ENCODE data around the gene SETX. TPM values are rescaled to one million over a fixed set of nuclear protein-coding genes. Genes with fewer than 3 reads are reported as not detected.

SETX gene
- total and polyA plus RNA-seq, 10 of the 15 experiments (the other 5 are each of a cell fraction or from before 2014, with no cell fraction given), result 15.8 to 75.7 (median 37.0) TPM

- H3K27me3 ChIP-seq (replicated peaks in 1 of 2; ENCODE audit: control insufficient read depth in 2 of 2, insufficient read depth in 2 of 2, low read length in 1 of 2), result no peaks in the 10 kb centered on the region
- no peak overlapping the region for H3K9ac ChIP-seq (ENCODE audit: control insufficient read depth, insufficient read depth, low read length)
- H3K9me3 ChIP-seq (replicated peaks; ENCODE audit: control insufficient read depth, insufficient read depth, low read length), result no peaks in the 10 kb centered on the region
- H3K4me1 ChIP-seq (ENCODE audit: control insufficient read depth, insufficient read depth, low read length), result no peaks in the 10 kb centered on the region
- no peaks in the 10 kb centered on the region; the same call in none of the 2 replicates for H3K79me2 ChIP-seq (ENCODE audit: control insufficient read depth, insufficient read depth, low read length)
- FAIRE-seq, result no peak
- no peak for ATAC-seq
- TF ChIP-seq USF2 (IDR thresholded peaks at IDR 0.05; ENCODE audit: borderline replicate concordance, low read depth, low read length) (no peak), BACH1 (IDR thresholded peaks at IDR 0.05; ENCODE audit: borderline replicate concordance) (no peak), JUND (IDR thresholded peaks at IDR 0.05; ENCODE audit: low read depth, low read length) (no peak), NR2C2 (IDR thresholded peaks at IDR 0.05; ENCODE audit: borderline replicate concordance, control insufficient read depth, insufficient read length, low read depth) (no peak), ZNF217 (IDR thresholded peaks at IDR 0.05) (no peak), STAT1 (conservative IDR thresholded peaks at IDR 0.05) (no peak), ETV6 (conservative IDR thresholded peaks at IDR 0.05 in 1 of 2, IDR thresholded peaks at IDR 0.05 in 1 of 2; ENCODE audit: borderline replicate concordance in 1 of 2, low read depth in 1 of 2) (no peak), TCF7 (IDR thresholded peaks at IDR 0.05; ENCODE audit: borderline replicate concordance) (no peak), FOS (IDR thresholded peaks at IDR 0.05; ENCODE audit: borderline replicate concordance, extremely low read depth, insufficient read length) (no peak), SRF (IDR thresholded peaks at IDR 0.05; ENCODE audit: low read depth in 2 of 2, low read length in 2 of 2) (no peak), NFYB (IDR thresholded peaks at IDR 0.05; ENCODE audit: insufficient read depth, low read depth, low read length) (no peak), MTA2 (IDR thresholded peaks at IDR 0.05; ENCODE audit: low read depth) (no peak), ZNF592 (IDR thresholded peaks at IDR 0.05) (no peak), NFIC (IDR thresholded peaks at IDR 0.05; ENCODE audit: low read depth, low read length) (no peak)
- ChIA-PET CTCF (no interaction called here), SMC1A (ENCODE audit: uncharacterized antibody, unreplicated experiment) (interaction anchor here (0.7 to 1.3 kb wide), 5 partner anchors 42 to 544 kb away, joined by 3 to 5 read pairs (median 3); no protein-coding TSS in a partner anchor), POLR2A (no interaction called here), RAD21 (ENCODE audit: unreplicated experiment) (no interaction called here)
- intact Hi-C loops (cut with micrococcal nuclease; ENCODE audit: unreplicated experiment) (no loop called here), in situ Hi-C loops (cut with MboI) (no loop called here)
- H3K27ac ChIP-seq (ENCODE audit: control insufficient read depth, insufficient read depth), result no peak overlapping the region
- no peak for DNase-seq (ENCODE audit: low read depth, low spot score)
- no peaks in the 10 kb centered on the region for H4K20me1 ChIP-seq (ENCODE audit: control insufficient read depth, insufficient read depth)
- H3K4me2 ChIP-seq (ENCODE audit: control insufficient read depth, insufficient read depth), result no peak overlapping the region
- WGBS (ENCODE audit: insufficient coverage, insufficient replicate concordance, low lambda C conversion rate, missing lambda C conversion rate), result 96% methylated on average over 5 of the region's 5 CpGs
- no peak overlapping the region for H3K4me3 ChIP-seq
- H3K36me3 ChIP-seq (ENCODE audit: control insufficient read depth in 2 of 2, insufficient read depth in 2 of 2, low read length in 1 of 2), result peaks cover under 1 to 30% of the 10 kb centered on the region in 2 experiments; a peak in 3 of 4 replicates
- no TSS peak for BruUV-seq (replicated peaks)
- no peak overlapping the region for H2AFZ ChIP-seq (ENCODE audit: control insufficient read depth, low read depth, low read length)
Measured at GRCh38 chr9:132309056-132309455, 45.7 kb downstream of the SETX start.

All from GM12878 (cell line).